UCSD-AML1 (cell line): Measurements from ENCODE around the gene FLOT1.

Source experiments
- DNase-seq: peaks from one replicate; lab custom pipeline; 2025; ENCODE audit not compliant: unreplicated experiment; lab: John Stamatoyannopoulos, UW

FLOT1 gene

DNA sequence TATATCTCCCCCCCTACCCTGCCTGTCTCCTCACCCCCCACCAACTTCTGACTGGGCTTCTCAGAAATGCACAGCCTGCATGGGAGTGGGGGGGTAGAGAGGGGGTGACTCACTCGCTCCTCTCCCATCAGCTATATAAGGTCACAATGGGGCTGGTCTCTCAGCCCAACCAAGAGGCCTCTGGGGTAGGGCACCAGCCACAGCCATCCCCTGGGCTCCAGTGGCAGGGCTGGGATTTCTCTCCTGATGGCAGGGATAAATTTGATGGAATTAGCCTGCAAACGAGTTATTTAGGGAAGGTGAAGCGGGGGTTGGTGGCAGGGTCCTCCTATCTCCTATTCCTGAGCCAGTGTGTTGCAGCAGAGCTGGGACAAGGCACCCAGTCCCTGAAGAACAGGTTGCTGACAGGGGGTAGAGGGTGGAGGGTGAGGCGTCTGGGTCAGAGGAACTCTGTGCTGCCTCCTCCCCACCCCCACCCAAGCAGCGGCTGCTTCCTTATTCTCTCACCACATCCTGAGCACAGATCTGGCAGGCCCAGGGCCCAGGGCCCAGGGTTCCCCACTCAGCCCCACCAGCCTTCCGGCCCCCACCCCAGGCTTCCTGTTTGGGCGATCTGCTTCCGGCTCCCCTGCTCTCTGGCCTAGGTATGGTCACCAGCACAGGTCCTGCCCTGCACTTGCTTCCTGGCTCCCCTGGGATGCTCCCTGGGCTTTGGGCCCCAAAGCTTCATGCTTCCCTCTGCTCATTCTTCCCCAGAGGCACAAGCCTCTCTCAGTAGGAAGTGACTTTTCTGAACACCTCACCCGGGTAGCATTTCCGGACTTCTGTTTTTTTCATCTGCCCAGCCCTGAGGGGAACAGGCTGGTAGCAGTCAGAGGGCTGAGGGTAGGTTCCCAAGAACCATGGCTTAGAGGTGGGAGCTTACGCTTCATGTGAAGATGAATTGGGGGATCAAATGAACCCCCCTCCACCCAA lies 60.1 kb downstream of the FLOT1 start:
- DNase-seq, result peak; percentile 99

DNA sequence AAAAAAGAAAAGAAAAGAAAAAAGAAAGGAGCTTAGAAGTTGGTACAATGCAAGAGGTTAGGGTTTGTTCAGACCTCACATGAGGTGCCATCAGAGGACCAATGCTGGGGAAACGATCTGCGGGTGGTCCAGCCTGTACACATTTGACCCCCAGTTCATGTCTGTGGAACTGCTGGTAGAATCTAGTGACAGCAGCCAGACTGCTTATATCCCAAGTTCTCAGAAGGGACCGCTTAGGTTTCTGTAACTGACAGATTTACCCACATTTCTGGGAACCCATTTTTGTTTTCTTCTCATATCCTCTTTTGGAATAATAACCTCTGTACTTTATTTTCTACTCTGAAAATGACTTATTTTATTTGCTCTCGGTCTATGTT lies 60.7 kb downstream of the FLOT1 start:
- no peak for DNase-seq

DNA sequence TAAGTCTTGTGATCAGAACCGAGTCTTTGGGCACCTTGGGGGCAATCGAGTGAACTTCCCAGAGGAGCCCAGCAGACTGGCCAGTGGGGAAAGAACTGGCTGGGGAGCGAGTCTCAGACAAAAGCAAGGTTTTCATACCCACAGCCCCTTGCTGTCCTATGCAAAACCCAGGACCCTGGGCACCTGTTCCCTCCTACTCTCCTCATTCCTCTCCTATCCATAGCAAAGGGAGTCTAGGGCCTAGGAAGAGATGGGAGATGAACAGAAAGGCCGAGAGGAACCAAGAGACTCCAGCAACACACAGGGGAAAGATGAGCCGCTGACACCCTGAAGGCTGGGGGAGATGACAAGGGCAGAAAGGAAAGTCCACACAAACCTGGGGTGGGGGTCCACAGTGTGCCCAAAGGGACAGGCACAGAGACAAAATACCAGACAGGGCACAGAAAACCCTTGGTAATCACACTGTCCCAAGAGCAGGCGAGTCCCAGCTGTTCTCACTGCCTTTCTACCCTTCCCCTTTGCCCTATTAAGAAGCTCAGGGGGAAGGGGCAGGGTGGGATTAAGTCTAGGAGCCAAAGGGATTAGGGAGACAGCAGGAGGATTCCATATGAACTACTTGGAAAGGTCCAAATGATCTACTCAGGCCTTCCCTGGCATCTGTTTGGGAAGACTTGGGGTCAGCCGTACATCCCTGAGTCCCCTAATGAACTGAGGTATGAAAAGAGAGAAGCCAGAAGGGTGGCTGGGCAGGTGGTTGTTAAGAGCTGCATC lies 62.5 kb downstream of the FLOT1 start:
- no peak for DNase-seq

DNA sequence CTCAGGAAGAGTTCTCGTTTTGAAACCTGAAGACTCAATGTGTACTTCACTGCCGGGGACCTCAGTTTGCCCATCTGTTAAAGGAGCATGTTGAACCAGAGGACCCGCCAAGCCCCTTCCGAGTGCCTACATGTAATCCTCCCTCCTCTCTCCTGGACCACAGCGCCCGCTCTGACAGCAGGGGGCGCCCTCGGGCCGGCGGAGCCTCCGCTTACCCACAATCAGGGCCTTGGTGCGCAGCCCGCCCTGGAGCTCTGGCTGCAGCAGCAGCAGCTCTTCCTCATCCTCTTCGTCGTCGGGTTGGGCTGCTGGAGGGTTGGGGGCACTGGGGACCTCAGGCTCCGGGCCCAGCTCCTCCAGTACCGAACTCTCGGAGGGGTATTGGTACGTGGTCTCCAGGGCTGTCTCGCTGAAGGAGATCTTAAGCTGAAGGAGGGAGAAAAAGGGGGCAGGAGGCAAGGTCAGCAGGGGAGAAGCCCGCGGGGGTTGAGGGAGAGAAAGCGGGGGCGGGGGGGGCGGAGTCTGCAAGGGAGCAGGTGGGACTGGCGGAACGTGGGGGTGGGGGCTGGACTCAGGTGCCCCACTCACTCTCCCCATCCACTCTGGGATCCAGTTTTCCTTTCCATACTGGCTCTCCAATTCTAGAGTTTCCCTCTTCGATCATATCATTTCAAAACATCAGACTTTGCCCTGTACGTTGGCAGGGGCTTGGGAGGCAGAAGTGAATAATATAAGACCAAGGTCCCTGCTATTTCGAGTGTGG lies 63.3 kb downstream of the FLOT1 start:
- DNase-seq, result peak; percentile 88
